IPS DF 6.9 (cell line): ENCODE results near the gene RP2.

Source experiments
- DNase-seq: peaks from one replicate; pipeline ENCODE4 v3.0.0-alpha.2; 2013; ENCODE audit warnings: low read depth, low spot score
- H3K27ac ChIP-seq: one replicate; pipeline ENCODE4 v1.5.1; 2013; ENCODE audit warnings: low read length, control low read depth
- H3K27me3 ChIP-seq: 2 replicates; pipeline ENCODE4 v1.6.1; 2013; ENCODE audit warnings: mild to moderate bottlenecking, low read length; ENCODE audit not compliant: control insufficient read depth, insufficient read depth
- H3K36me3 ChIP-seq: 2 replicates; pipeline ENCODE4 v1.6.1; 2013; ENCODE audit warnings: low read length; ENCODE audit not compliant: control insufficient read depth, insufficient read depth
- H3K4me1 ChIP-seq: 2 replicates; pipeline ENCODE4 v1.6.1; 2013; ENCODE audit warnings: low read length; ENCODE audit not compliant: control insufficient read depth, insufficient read depth
- H3K4me3 ChIP-seq: 2 replicates; pipeline ENCODE4 v1.5.1; 2013; ENCODE audit warnings: mild to moderate bottlenecking, low read length
- H3K9me3 ChIP-seq: 2 replicates; pipeline ENCODE4 v1.6.1; 2013; ENCODE audit warnings: low read length, inconsistent platforms; ENCODE audit not compliant: control insufficient read depth, insufficient read depth
- WGBS: extraction: QIAGEN DNeasy Blood & Tissue Kit; methylation state at CpG from one replicate; pipeline ENCODE4 v1.1.7; 2013; ENCODE audit warnings: mixed read lengths, missing lambda C conversion rate; ENCODE audit not compliant: insufficient read length, insufficient coverage; 5-methylcytosine and 5-hydroxymethylcytosine counted together

The RP2 gene

DNA sequence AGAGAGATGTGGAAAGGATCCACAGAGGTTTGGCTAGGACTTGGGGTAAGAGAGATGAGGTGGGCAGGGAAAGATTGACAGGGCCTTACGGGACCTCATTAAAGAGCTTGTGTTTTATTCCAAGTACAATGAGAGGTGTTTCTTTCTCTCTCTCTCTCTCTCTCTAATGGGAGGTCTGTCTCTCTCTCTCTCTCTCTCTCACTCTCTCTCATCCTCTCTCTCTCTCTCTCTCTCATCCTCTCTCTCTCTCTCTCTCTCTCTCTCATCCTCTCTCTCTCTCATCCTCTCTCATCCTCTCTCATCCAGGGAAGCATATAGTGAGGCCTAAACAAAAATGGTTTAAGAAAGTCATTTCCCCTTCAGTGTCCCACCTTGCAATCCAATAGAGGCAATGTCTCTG is 80.8 kb downstream of the RP2 start:
- DNase-seq, result no peak
- no peaks in the 10 kb centered on the region; the same call in 1 of the 2 replicates for H3K4me1 ChIP-seq
- H3K4me3 ChIP-seq, result no peak overlapping the region
- H3K27me3 ChIP-seq, result no peaks in the 10 kb centered on the region
- H3K36me3 ChIP-seq, result no peaks in the 10 kb centered on the region
- WGBS, result no CpG with 5 or more reads among the region's 1 CpG
- H3K27ac ChIP-seq, result no peak overlapping the region
- H3K9me3 ChIP-seq, result no peaks in the 10 kb centered on the region

DNA sequence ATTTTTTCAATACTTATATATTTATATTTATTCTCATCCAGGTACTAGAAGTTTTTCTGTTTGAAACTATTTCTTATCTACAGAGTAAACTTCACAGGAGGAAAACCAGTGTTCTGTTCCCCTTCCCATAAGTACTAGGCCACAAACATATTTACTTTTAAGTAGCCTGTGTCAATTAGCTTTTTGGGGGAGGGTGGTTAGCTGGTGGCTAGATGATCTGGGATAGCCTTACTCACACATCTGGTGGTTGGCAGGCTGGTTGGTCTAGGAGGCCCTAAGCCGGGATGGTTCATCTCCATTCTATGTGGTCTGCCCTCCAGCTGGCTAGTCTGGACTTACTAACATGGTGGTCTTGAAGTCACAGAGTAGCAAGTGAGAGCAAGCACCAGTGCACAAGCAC is 81.6 kb downstream of the RP2 start:
- Histone ChIP-seq H3K36me3 (no peaks in the 10 kb centered on the region), H3K4me3 (no peak overlapping the region), H3K27ac (no peak overlapping the region), H3K4me1 (no peaks in the 10 kb centered on the region; the same call in 1 of the 2 replicates), H3K9me3 (no peaks in the 10 kb centered on the region), H3K27me3 (no peaks in the 10 kb centered on the region)
- no CpG with 5 or more reads among the region's 1 CpG for WGBS
- no peak for DNase-seq

DNA sequence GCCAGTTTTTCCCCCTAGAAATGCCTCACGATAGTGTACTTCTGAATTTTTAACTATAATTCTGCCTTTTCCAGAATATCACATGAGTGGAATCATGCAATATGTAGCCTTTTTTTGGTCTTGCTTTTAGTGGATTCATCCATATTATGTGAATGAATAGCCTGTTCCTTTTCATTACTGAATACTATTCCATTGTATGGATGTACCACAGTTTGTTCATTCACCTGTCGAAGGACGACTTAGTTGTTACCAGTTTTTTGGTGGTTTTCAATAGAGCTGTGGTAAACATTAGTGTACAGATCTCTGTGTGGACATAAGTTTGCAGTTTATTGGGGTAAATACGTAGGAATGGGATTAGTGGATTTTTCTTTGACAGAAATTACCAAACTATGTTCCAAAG is 83.4 kb downstream of the RP2 start:
- WGBS, result no CpG with 5 or more reads among the region's 4 CpGs
- Histone ChIP-seq H3K4me1 (no peaks in the 10 kb centered on the region), H3K27me3 (no peaks in the 10 kb centered on the region), H3K9me3 (no peaks in the 10 kb centered on the region), H3K36me3 (no peaks in the 10 kb centered on the region), H3K4me3 (no peak overlapping the region), H3K27ac (no peak overlapping the region)
- DNase-seq, result no peak

DNA sequence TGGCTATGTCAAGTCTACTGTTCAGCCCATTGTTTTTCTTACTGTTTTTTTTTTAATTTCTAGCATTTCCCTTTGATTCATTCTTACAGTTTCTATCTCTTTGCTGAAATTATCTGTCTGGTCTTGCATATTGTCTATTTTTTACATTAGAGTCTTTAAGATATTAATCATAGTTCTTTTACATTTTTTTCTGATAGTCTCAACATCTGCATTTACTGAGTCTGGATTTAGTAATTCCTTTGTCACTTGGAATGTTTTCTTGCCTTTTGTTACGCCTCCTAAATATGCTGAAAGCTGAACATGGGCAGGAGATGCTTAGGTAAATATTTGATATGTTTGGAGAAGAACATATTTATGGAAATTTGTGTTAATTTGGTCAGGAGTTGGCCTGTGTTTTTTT is 85.8 kb downstream of the RP2 start:
- Histone ChIP-seq H3K36me3 (no peaks in the 10 kb centered on the region), H3K4me3 (no peak overlapping the region), H3K9me3 (no peaks in the 10 kb centered on the region), H3K4me1 (no peaks in the 10 kb centered on the region), H3K27me3 (no peaks in the 10 kb centered on the region), H3K27ac (no peak overlapping the region)
- no peak for DNase-seq
- no CpG with 5 or more reads among the region's 1 CpG for WGBS

- H3K4me1 ChIP-seq, result no peaks in the 10 kb centered on the region
- no peaks in the 10 kb centered on the region for H3K27me3 ChIP-seq
- DNase-seq, result no peak
- H3K4me3 ChIP-seq, result no peak overlapping the region
- no peaks in the 10 kb centered on the region for H3K36me3 ChIP-seq
- H3K27ac ChIP-seq, result no peak overlapping the region
- no CpG with 5 or more reads among the region's 3 CpGs for WGBS
- no peaks in the 10 kb centered on the region for H3K9me3 ChIP-seq
Observed at GRCh38 chrX:46927718-46928117, 90.9 kb downstream of the RP2 start.

GRCh38 chrX:46929439-46930261 is 92.8 kb downstream of the RP2 start:
- H3K4me1 ChIP-seq, result no peaks in the 10 kb centered on the region
- no peaks in the 10 kb centered on the region for H3K27me3 ChIP-seq
- no peak overlapping the region for H3K27ac ChIP-seq
- no peak for DNase-seq
- no peaks in the 10 kb centered on the region for H3K36me3 ChIP-seq
- no peak overlapping the region for H3K4me3 ChIP-seq
- WGBS, result no CpG with 5 or more reads among the region's 3 CpGs
- no peaks in the 10 kb centered on the region for H3K9me3 ChIP-seq
